HCT116 (cell line): ENCODE measurements around the gene LEMD1. TPM values are rescaled to one million over a fixed set of nuclear protein-coding genes. Genes with fewer than 3 reads are reported as not detected.

Source experiments
- ATAC-seq: fragments of 200-7000 bp; cut with Tn5 transposase; 2 replicates; pipeline ENCODE4 v1.9.1; 2020; ENCODE audit warnings: mild to moderate bottlenecking, moderate library complexity
- BruUV-seq: library from RNA; stranded (reverse); fragments of 400-500 nt; replicated peaks from 2 replicates; lab custom pipeline; 2021; lab: Mats Ljungman, UMichigan
- CTCF ChIA-PET: fragments of 300-600 bp; sonication (Branson Sonifier 250); formaldehyde crosslinking; loops from one replicate; lab custom pipeline; 2021; ENCODE audit warnings: antibody characterized with exemption; lab: Charles Lee
- POLR2A ChIA-PET: fragments of 300-600, 350-600 bp; sonication (Branson Sonifier 250); formaldehyde crosslinking; loops from one replicate; lab custom pipeline; 2021; ENCODE audit warnings: antibody characterized with exemption; lab: Charles Lee
- RAD21 ChIA-PET, 2 experiments: fragments of 300-600 bp; sonication (Branson Sonifier 250); formaldehyde crosslinking; loops; one replicate each; lab custom pipeline; 2023; ENCODE audit warnings: low total read pairs in 2 of 2; ENCODE audit not compliant: uncharacterized antibody in 2 of 2, unreplicated experiment in 2 of 2, low non-redundant PET in 1 of 2; lab: Charles Lee
- DNase-seq: peaks from one replicate; pipeline ENCODE4 v3.0.0-alpha.2; 2010; ENCODE audit warnings: low read depth, low spot score
- H2AFZ ChIP-seq: fragments of 200-600 bp; shearing (Covaris generic), sonication (generic); 2 replicates; pipeline ENCODE4 v1.6.1; 2017; ENCODE audit warnings: low read depth, mixed run types, mixed read lengths, antibody characterized with exemption, low read length; ENCODE audit not compliant: poor library complexity, severe bottlenecking
- H3K27ac ChIP-seq: 2 replicates; pipeline ENCODE4 v1.5.1; 2012; ENCODE audit warnings: low read depth, low read length
- H3K27me3 ChIP-seq: fragments of 200-600 bp; sonication (generic); 2 replicates; pipeline ENCODE4 v1.6.1; 2016; ENCODE audit warnings: mixed run types, low read length, mixed read lengths; ENCODE audit not compliant: insufficient read depth
- H3K36me3 ChIP-seq, 2 experiments: fragments of 200-500 bp in 1 of 2; fragments of 200-600 bp in 1 of 2; sonication (Bioruptor generic) in 1 of 2; sonication (generic) in 1 of 2; 2 replicates each; pipeline versions ENCODE4 v1.5.1 to v1.6.1; 2014 to 2016; ENCODE audit warnings: low read length in 2 of 2, inconsistent platforms in 1 of 2, mixed read lengths in 1 of 2, mixed run types in 1 of 2; ENCODE audit not compliant: insufficient read depth in 2 of 2, control insufficient read depth in 1 of 2
- H3K4me1 ChIP-seq, 2 experiments: fragments of 200-600 bp in 1 of 2; sonication (generic) in 1 of 2; 2 replicates each; pipeline versions ENCODE4 v1.5.1 to v1.6.1; 2012 to 2017; ENCODE audit warnings: low read length in 2 of 2, inconsistent platforms in 1 of 2, mild to moderate bottlenecking in 1 of 2, mixed read lengths in 1 of 2, mixed run types in 1 of 2, moderate library complexity in 1 of 2; ENCODE audit not compliant: insufficient read depth in 2 of 2, control insufficient read depth in 1 of 2
- H3K4me2 ChIP-seq: fragments of 200-600 bp; sonication (generic); 2 replicates; pipeline ENCODE4 v1.6.1; 2017; ENCODE audit warnings: mixed run types, low read length, mixed read lengths
- H3K4me3 ChIP-seq, 2 experiments: fragments of 200-600 bp in 1 of 2; sonication (generic) in 1 of 2; replicated peaks in 1 of 2; 2 replicates each; pipeline ENCODE4 v1.5.1; 2011 to 2016; ENCODE audit warnings: low read length in 2 of 2, control low read depth in 1 of 2, low read depth in 1 of 2, mild to moderate bottlenecking in 1 of 2, mixed read lengths in 1 of 2, mixed run types in 1 of 2
- H3K79me2 ChIP-seq: fragments of 200-600 bp; sonication (generic); 2 replicates; pipeline ENCODE4 v1.6.1; 2017; ENCODE audit warnings: mild to moderate bottlenecking, mixed run types, low read length, moderate library complexity, mixed read lengths; ENCODE audit not compliant: insufficient read depth
- H3K9ac ChIP-seq: fragments of 200-600 bp; sonication (generic); 2 replicates; pipeline ENCODE4 v1.6.1; 2016; ENCODE audit warnings: low read length, mixed read lengths
- H3K9me2 ChIP-seq: fragments of 200-600 bp; sonication (generic), shearing (Covaris generic); 2 replicates; pipeline ENCODE4 v1.6.1; 2017; ENCODE audit warnings: mixed run types, mild to moderate bottlenecking, moderate library complexity; ENCODE audit not compliant: insufficient read depth
- H3K9me3 ChIP-seq, 2 experiments: fragments of 200-500 bp in 1 of 2; fragments of 200-600 bp in 1 of 2; sonication (Bioruptor generic) in 1 of 2; sonication (generic) in 1 of 2; 2 replicates each; pipeline ENCODE4 v1.6.1; 2014 to 2017; ENCODE audit warnings: low read length in 2 of 2, mixed read lengths in 2 of 2, inconsistent platforms in 1 of 2, low read depth in 1 of 2, mild to moderate bottlenecking in 1 of 2, mixed run types in 1 of 2, moderate library complexity in 1 of 2; ENCODE audit not compliant: control insufficient read depth in 1 of 2, insufficient read depth in 1 of 2
- H4K20me1 ChIP-seq: fragments of 200-600 bp; sonication (generic), shearing (Covaris generic); 2 replicates; pipeline ENCODE4 v1.6.1; 2017; ENCODE audit warnings: mixed run types, mild to moderate bottlenecking, moderate library complexity; ENCODE audit not compliant: insufficient read depth
- ATF3 ChIP-seq: IDR thresholded peaks from 2 replicates; pipeline ENCODE4 v1.6.1; 2012
- EZH2phosphoT487 ChIP-seq: fragments of 200-600 bp; IDR thresholded peaks from 2 replicates; pipeline ENCODE4 v1.6.1; 2018; ENCODE audit warnings: antibody characterized with exemption, borderline replicate concordance
- FOSL1 ChIP-seq: IDR thresholded peaks from 2 replicates; pipeline ENCODE4 v1.6.1; 2012; ENCODE audit warnings: low read depth
- POLR2AphosphoS5 ChIP-seq: IDR thresholded peaks from 2 replicates; pipeline ENCODE4 v1.6.1; 2011; ENCODE audit warnings: mild to moderate bottlenecking, low read depth, low read length, moderate library complexity
- SRF ChIP-seq: IDR thresholded peaks from 2 replicates; pipeline ENCODE4 v1.6.1; 2012; ENCODE audit warnings: low read depth
- YY1 ChIP-seq: IDR thresholded peaks from 2 replicates; pipeline ENCODE4 v1.6.1; 2011; ENCODE audit warnings: low read length, low read depth, moderate library complexity, mild to moderate bottlenecking; ENCODE audit not compliant: insufficient replicate concordance; ENCODE audit errors: extremely low read depth
- intact Hi-C: fragments of 100-400 bp; cut with micrococcal nuclease; formaldehyde crosslinking; loops from 2 replicates; pipeline ENCODE4 v1.10.0; 2022
- total RNA-seq: library from RNA; stranded (reverse); gene quantifications from one replicate; pipeline ENCODE4 v1.2.1, GENCODE V29; 2021; ENCODE audit not compliant: unreplicated experiment

Gene LEMD1
- total RNA-seq, 1 experiment from 2014 or later = 11.9 TPM

DNA sequence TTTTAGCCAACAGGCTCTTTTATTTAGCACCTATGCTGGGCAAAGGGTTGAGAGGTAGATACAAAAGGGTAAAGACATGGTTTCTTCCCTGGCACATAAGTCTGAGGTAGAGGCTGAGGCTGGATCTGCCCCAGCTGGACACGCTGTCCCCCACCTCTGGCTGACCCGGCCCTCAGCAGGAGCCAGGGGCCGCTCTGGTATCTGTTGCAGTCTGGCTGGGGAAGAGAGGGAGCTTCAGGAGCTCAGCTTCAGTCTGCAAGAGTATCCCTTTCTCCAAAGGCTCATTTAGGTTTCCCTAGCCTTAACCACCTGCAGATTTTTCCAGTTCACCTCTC lies 19.8 kb upstream of the LEMD1 start:
- H3K9me2 ChIP-seq = no peaks in the 10 kb centered on the region
- H2AFZ ChIP-seq = no peak overlapping the region
- H3K4me1 ChIP-seq = peaks cover 56 to 86% of the 10 kb centered on the region in 2 experiments
- RAD21 ChIA-PET = interaction anchor here (0.8 to 2.8 kb wide), 4 partner anchors 8 to 44 kb away, joined by 3 to 17 read pairs (median 7); no protein-coding TSS in a partner anchor
- H3K27ac ChIP-seq = peak overlapping the region; percentile 80
- TF ChIP-seq SRF = no peak
- no peak for TF ChIP-seq FOSL1
- TF ChIP-seq ATF3 = no peak
- H3K9ac ChIP-seq = peak overlapping the region; percentile 52
- intact Hi-C loops = loop anchor here (5.0 kb wide), 1 partner anchor 46 kb away; no protein-coding TSS in a partner anchor
- ATAC-seq (peak; percentile 7), DNase-seq (no peak)
- no peaks in the 10 kb centered on the region for H3K27me3 ChIP-seq
- POLR2A ChIA-PET = interaction anchor here (1.2 to 3.1 kb wide), 5 partner anchors 9 to 44 kb away, joined by 4 to 18 read pairs (median 8); no protein-coding TSS in a partner anchor
- no peaks in the 10 kb centered on the region for H4K20me1 ChIP-seq
- H3K79me2 ChIP-seq = peaks cover 6% of the 10 kb centered on the region; the same call in 1 of the 2 replicates
- H3K36me3 ChIP-seq = no peaks in the 10 kb centered on the region
- H3K4me2 ChIP-seq = peak overlapping the region; percentile 72
- H3K9me3 ChIP-seq = no peaks in the 10 kb centered on the region
- peak overlapping the region; percentile 2 to 21; a peak in 3 of 4 replicates for H3K4me3 ChIP-seq
- CTCF ChIA-PET = interaction anchor here (0.5 to 3.2 kb wide), 10 partner anchors 8 to 106 kb away, joined by 3 to 37 read pairs (median 6); no protein-coding TSS in a partner anchor
- no TSS peak for BruUV-seq

- Histone ChIP-seq H2AFZ (no peak overlapping the region), H3K4me1 (peaks cover 54 to 82% of the 10 kb centered on the region in 2 experiments), H3K27me3 (no peaks in the 10 kb centered on the region), H3K27ac (peak overlapping the region; percentile 80), H3K9me2 (no peaks in the 10 kb centered on the region), H3K4me3 (peak overlapping the region in 1 of 2 experiments; percentile 21; a peak in 3 of 4 replicates), H3K4me2 (peak overlapping the region; percentile 72), H3K79me2 (peaks cover 4% of the 10 kb centered on the region; the same call in 1 of the 2 replicates), H4K20me1 (no peaks in the 10 kb centered on the region), H3K36me3 (no peaks in the 10 kb centered on the region), H3K9me3 (no peaks in the 10 kb centered on the region), H3K9ac (peak overlapping the region; percentile 52)
- ChIA-PET CTCF (interaction anchor here (0.5 to 3.2 kb wide), 10 partner anchors 8 to 106 kb away, joined by 3 to 37 read pairs (median 6); no protein-coding TSS in a partner anchor), POLR2A (interaction anchor here (1.2 to 3.1 kb wide), 3 partner anchors 9 to 44 kb away, joined by 8 to 18 read pairs (median 12); no protein-coding TSS in a partner anchor), RAD21 (interaction anchor here (0.8 to 2.8 kb wide), 4 partner anchors 9 to 44 kb away, joined by 3 to 17 read pairs (median 7); no protein-coding TSS in a partner anchor)
- intact Hi-C loops = loop anchor here (5.0 kb wide), 1 partner anchor 46 kb away; no protein-coding TSS in a partner anchor
- no TSS peak for BruUV-seq
- ATAC-seq = no peak
- no peak for DNase-seq
- TF ChIP-seq YY1 (no peak), EZH2phosphoT487 (no peak), POLR2AphosphoS5 (0 out of 2 replicates have a peak, but pooled peaks have one; percentile 14)
Measured at GRCh38 chr1:205441318-205441633, 19.4 kb upstream of the LEMD1 start.
